ENCODE measurements around the gene CHRNB4. TPM values are rescaled to one million over a fixed set of nuclear protein-coding genes. Genes with fewer than 3 reads are reported as not detected.

Gene CHRNB4
- total and polyA plus RNA-seq, 2 of the 8 experiments (the other 6 are each of a cell fraction or from before 2014, with no cell fraction given), result 2.4 to 4.5 TPM

DNA sequence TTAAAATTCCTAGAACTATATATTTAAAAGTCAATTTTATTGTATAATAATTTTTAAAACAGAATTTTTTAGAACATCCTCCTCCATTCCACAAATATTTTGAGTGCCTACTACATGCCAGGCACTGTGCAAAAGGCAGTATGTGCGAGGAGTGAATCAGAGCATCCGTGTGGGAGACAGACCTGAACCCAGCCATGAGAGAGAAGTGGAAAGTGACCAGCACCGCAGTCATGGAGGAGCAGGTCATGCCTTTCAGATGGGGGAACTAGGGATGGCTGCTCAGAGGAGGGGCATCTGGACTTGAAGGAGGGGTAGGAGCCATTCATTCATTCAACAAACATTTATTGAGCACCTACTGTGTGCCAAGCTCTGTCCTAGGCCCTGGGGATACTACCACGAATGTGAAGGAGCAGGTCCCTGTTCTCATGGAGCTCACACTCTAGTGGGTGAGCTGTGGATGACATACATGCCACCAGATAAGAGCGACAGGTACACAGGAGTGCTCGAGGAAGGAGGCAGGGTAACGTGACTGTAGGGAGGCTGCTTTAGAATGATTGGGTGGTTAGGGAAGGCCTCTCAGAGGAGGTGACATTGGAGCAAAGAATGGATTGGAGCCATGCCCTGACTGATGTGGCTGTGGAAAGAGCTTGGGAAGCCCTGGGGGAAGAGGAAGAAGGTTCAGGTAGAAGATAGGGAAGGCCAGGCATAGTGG, 17.1 kb downstream of the CHRNB4 start:
- WGBS, 2 experiments (ENCODE audit: extremely low coverage in 1 of 2, insufficient coverage in 1 of 2, insufficient read length in 1 of 2, insufficient replicate concordance in 2 of 2, low coverage in 1 of 2, low lambda C conversion rate in 2 of 2, missing lambda C conversion rate in 1 of 2), result 92% methylated on average over 7 of the region's 7 CpGs; no CpG with 5 or more reads in 1 of the 2 experiments
- FAIRE-seq, result no peak

More for the DNA sequence above, 17.1 kb downstream of the CHRNB4 start:
- Histone ChIP-seq H3K4ac (replicated peaks; ENCODE audit: insufficient read length, low read depth, low read length) (no peak overlapping the region), H2BK15ac (ENCODE audit: low read length) (no peak overlapping the region), H3K18ac (ENCODE audit: extremely low read depth, low read length) (no peak overlapping the region), H4K20me1 (replicated peaks in 1 of 2; ENCODE audit: control insufficient read depth in 1 of 2, insufficient read depth in 2 of 2, low read length in 2 of 2) (no peaks in the 10 kb centered on the region), H3K9ac (replicated peaks in 1 of 4; ENCODE audit: extremely low read depth in 1 of 4, low read depth in 3 of 4, low read length in 3 of 4) (no peak overlapping the region), H2BK20ac (ENCODE audit: low read length) (no peak overlapping the region), H3K4me3 (ENCODE audit: extremely low read depth in 1 of 4, insufficient read depth in 2 of 4, low read depth in 3 of 4, low read length in 4 of 4) (no peak overlapping the region), H3K79me1 (ENCODE audit: low read depth, low read length) (no peaks in the 10 kb centered on the region), H3K14ac (ENCODE audit: insufficient read length) (no peak overlapping the region), H2AFZ (ENCODE audit: low read length) (no peak overlapping the region), H2BK5ac (ENCODE audit: low read depth, low read length) (no peak overlapping the region), H2AK5ac (ENCODE audit: low read depth, low read length) (no peak overlapping the region), H3K36me3 (ENCODE audit: control insufficient read depth in 2 of 4, insufficient read depth in 4 of 4, low read length in 3 of 4) (no peaks in the 10 kb centered on the region), H4K91ac (replicated peaks; ENCODE audit: insufficient read length, low read length) (no peak overlapping the region), H3K27ac (ENCODE audit: low read depth, low read length) (no peak overlapping the region), H4K8ac (ENCODE audit: extremely low read depth, insufficient read depth, low read length) (no peak overlapping the region), H4K5ac (ENCODE audit: insufficient read length, low read depth, low read length) (no peak overlapping the region), H3K4me1 (replicated peaks in 1 of 4; ENCODE audit: control insufficient read depth in 3 of 4, insufficient read depth in 4 of 4, low read length in 3 of 4) (peaks cover 0 to 10% (median 2%) of the 10 kb centered on the region in 4 experiments; a peak in 6 of 7 replicates), H2BK12ac (ENCODE audit: low read depth, low read length) (no peak overlapping the region), H2BK120ac (replicated peaks; ENCODE audit: low read depth, low read length) (no peak overlapping the region), H3K79me2 (ENCODE audit: control insufficient read depth in 1 of 2, insufficient read depth in 2 of 2, low read length in 2 of 2) (no peaks in the 10 kb centered on the region), H3K4me2 (ENCODE audit: insufficient read depth in 1 of 2, low read depth in 2 of 2, low read length in 2 of 2) (no peak overlapping the region), H3K56ac (replicated peaks; ENCODE audit: insufficient read length, low read depth, low read length) (no peak overlapping the region), H3K27me3 (replicated peaks in 1 of 4; ENCODE audit: control insufficient read depth in 3 of 4, extremely low read depth in 1 of 4, insufficient read depth in 3 of 4, low read length in 3 of 4) (peaks cover 6 to 35% (median 32%) of the 10 kb centered on the region in 4 experiments), H3K23me2 (ENCODE audit: low read depth, low read length) (peaks cover 14% of the 10 kb centered on the region; the same call in 1 of the 2 replicates), H3K9me3 (ENCODE audit: insufficient read depth in 2 of 2, low read depth in 1 of 2, low read length in 1 of 2) (no peaks in the 10 kb centered on the region), H3K23ac (ENCODE audit: insufficient read length) (no peak overlapping the region)
- no peak for DNase-seq (ENCODE audit: low read depth in 1 of 2, low spot score in 2 of 2)
- no peak for TF ChIP-seq CBX5 (IDR thresholded peaks at IDR 0.05; ENCODE audit: low read depth, low read length)
- TF ChIP-seq CREB1 (IDR thresholded peaks at IDR 0.05), result no peak
- TF ChIP-seq TCF12 (IDR thresholded peaks at IDR 0.05; ENCODE audit: low read depth, low read length), result no peak
- no peak for TF ChIP-seq PHF8 (conservative IDR thresholded peaks at IDR 0.05; ENCODE audit: low read depth, low read length)
- no peak for TF ChIP-seq JUND (IDR thresholded peaks at IDR 0.05; ENCODE audit: low read length)
- TF ChIP-seq EZH2 (IDR thresholded peaks at IDR 0.05; ENCODE audit: low read depth, low read length, severe bottlenecking), result no peak
- ChIA-PET CTCF (ENCODE audit: partially characterized antibody) (interaction anchor here (0.7 to 6.1 kb wide), 5 partner anchors 8 to 116 kb away, joined by 3 to 49 read pairs (median 4); no protein-coding TSS in a partner anchor), POLR2A (ENCODE audit: partially characterized antibody) (no interaction called here)
